Thyroid gland (tissue), 4 donors: ENCODE data around the gene TCERG1. TPM values are rescaled to one million over a fixed set of nuclear protein-coding genes. Genes with fewer than 3 reads are reported as not detected.

Experiments used
- DNase-seq, 2 donors: peaks; one replicate each; pipeline ENCODE4 v3.0.0-alpha.2; 2019
- H3K27ac ChIP-seq, 3 donors: fragments of 200-600 bp; sonication (generic); 1 replicate in 2 of 3; 2 replicates in 1 of 3; pipeline ENCODE4 v1.5.1; 2016 to 2019; ENCODE audit warnings: mild to moderate bottlenecking in 1 of 3, moderate library complexity in 1 of 3
- H3K27me3 ChIP-seq: fragments of 200-600 bp; sonication (generic); one replicate; pipeline ENCODE4 v1.5.1; 2019
- H3K36me3 ChIP-seq, 2 donors: fragments of 200-600 bp; sonication (generic); one replicate each; pipeline ENCODE4 v1.5.1; 2016 to 2019
- H3K4me1 ChIP-seq, 2 donors: fragments of 200-600 bp; sonication (generic); one replicate each; pipeline ENCODE4 v1.5.1; 2017 to 2019
- H3K4me3 ChIP-seq, 3 donors: fragments of 200-600 bp; sonication (generic); replicated peaks in 1 of 3; 1 replicate in 2 of 3; 2 replicates in 1 of 3; pipeline ENCODE4 v1.5.1; 2016; ENCODE audit warnings: mild to moderate bottlenecking in 1 of 3
- H3K9me3 ChIP-seq: fragments of 200-600 bp; sonication (generic); one replicate; pipeline ENCODE4 v1.5.1; 2017
- POLR2A ChIP-seq, 2 donors: fragments of 450-650 bp; IDR thresholded peaks; one replicate each; pipeline ENCODE4 v1.6.1; 2017; ENCODE audit warnings: antibody characterized with exemption in 2 of 2, mild to moderate bottlenecking in 2 of 2, moderate library complexity in 1 of 2
- WGBS, 2 donors: methylation state at CpG; one replicate each; pipeline ENCODE4 v1.1.5; 2017; 5-methylcytosine and 5-hydroxymethylcytosine counted together
- intact Hi-C: fragments of 100-400 bp; cut with DNase I; formaldehyde crosslinking; loops from one replicate; pipeline ENCODE4 v1.15.1; 2023
- total RNA-seq, 4 donors: library from RNA; depleted of rRNA; stranded (reverse); fragments of >200 nt; gene quantifications; one replicate each; pipeline ENCODE4 v1.2.3, GENCODE V29; 2016
- TF ChIP-seq, protein P1 (sequence below), 6 experiments: fragments of 200-600 bp in 3 of 6; fragments of 450-650 bp in 3 of 6; sonication (generic) in 3 of 6; IDR thresholded peaks; one replicate each; pipeline ENCODE4 v1.5.1; 2016 to 2019; ENCODE audit warnings: antibody characterized with exemption in 6 of 6, mild to moderate bottlenecking in 2 of 6, inconsistent platforms in 1 of 6, moderate library complexity in 1 of 6

The TCERG1 gene
- total RNA-seq, 4 donors from 2014 or later, result 50.0 to 106 (median 62.4) TPM

DNA sequence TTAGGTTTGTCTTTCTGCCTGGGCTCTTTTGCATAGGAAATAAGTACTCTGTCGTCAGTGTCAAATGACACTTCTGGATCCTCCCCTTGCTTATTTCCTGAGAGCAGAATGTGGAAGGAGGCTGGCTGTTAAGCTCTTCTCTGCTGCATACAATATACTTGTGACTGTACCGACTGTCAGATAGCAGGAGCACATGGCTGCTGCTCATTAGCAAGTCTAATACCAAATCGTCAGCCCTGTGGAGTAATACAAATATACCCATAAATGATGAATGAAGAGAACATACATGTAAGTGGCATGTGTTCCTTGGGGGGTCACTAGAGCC lies 69.0 kb downstream of the TCERG1 start, which contains the start of gene GPR151:
TSS of gene GPR151 (minus strand) at position 40 of the 325 bp plus-strand sequence. CDS start 77 bp downstream, outside the sequence.
- H3K36me3 ChIP-seq, result peaks cover under 1 to 2% of the 10 kb centered on the region in 2 donors
- no peak within 1 kb of the TSS for H3K27ac ChIP-seq
- H3K4me3 ChIP-seq, result no peak within 1 kb of the TSS
- no peaks in the 10 kb centered on the region for H3K9me3 ChIP-seq
- no peaks in the 10 kb centered on the region for H3K27me3 ChIP-seq
- H3K4me1 ChIP-seq, result no peaks in the 10 kb centered on the region
- no peak for DNase-seq
- TF ChIP-seq, protein P1, sequence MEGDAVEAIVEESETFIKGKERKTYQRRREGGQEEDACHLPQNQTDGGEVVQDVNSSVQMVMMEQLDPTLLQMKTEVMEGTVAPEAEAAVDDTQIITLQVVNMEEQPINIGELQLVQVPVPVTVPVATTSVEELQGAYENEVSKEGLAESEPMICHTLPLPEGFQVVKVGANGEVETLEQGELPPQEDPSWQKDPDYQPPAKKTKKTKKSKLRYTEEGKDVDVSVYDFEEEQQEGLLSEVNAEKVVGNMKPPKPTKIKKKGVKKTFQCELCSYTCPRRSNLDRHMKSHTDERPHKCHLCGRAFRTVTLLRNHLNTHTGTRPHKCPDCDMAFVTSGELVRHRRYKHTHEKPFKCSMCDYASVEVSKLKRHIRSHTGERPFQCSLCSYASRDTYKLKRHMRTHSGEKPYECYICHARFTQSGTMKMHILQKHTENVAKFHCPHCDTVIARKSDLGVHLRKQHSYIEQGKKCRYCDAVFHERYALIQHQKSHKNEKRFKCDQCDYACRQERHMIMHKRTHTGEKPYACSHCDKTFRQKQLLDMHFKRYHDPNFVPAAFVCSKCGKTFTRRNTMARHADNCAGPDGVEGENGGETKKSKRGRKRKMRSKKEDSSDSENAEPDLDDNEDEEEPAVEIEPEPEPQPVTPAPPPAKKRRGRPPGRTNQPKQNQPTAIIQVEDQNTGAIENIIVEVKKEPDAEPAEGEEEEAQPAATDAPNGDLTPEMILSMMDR (IDR thresholded peaks at IDR 0.05), result no peak
- TF ChIP-seq POLR2A (IDR thresholded peaks at IDR 0.05), result no peak
- 18 to 22% methylated on average over 3 of the region's 3 CpGs for WGBS, 2 donors
- intact Hi-C loops, result no loop called here

DNA sequence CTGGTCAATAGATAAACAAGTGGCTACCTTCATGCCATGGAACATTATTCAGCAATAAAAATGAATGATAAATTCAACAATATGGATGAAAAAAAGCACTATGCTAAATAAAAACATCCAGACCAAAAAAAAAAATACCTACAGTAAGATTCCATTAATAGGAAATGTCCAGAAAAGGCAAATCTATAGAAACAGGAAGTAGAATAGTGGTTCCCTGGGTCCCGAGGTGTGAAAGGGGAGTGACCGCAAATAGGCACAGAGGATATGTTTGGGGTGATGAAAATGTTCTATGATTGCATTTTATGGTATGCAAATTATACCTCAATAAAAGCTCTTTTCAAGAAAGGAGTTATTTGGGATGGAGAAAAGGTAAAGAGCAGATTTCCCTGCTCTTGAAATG lies 72.4 kb downstream of the TCERG1 start:
- intact Hi-C loops, result no loop called here
- Histone ChIP-seq H3K36me3 (no peaks in the 10 kb centered on the region), H3K4me1 (no peaks in the 10 kb centered on the region), H3K4me3 (no peak overlapping the region), H3K27me3 (no peaks in the 10 kb centered on the region), H3K27ac (no peak overlapping the region), H3K9me3 (no peaks in the 10 kb centered on the region)
- WGBS, 2 donors, result 78 to 82% methylated on average over 2 of the region's 2 CpGs
- DNase-seq, result no peak
- TF ChIP-seq POLR2A (IDR thresholded peaks at IDR 0.05), result no peak
- TF ChIP-seq, protein P1 (IDR thresholded peaks at IDR 0.05), result no peak

DNA sequence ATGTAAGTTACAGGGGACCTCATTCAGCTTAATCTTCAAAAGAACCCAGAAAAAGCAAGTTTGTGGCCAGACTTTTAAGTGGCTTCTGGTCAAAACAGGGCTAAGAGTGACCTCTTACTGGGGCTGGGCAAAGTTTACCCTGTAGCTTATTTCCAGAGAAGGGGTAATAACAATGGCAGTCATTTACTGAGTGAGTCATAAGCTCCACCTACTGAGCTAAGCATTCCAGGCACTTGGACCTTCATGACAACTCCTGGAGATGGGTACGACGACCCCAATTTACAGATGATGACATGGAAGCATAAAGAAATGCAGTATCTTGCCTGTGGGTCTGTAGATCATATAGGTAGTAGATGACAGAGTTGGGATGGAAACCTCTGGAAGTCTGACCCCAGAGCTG lies 73.6 kb downstream of the TCERG1 start:
- WGBS, 2 donors, result 77 to 78% methylated on average over 2 of the region's 2 CpGs
- H3K36me3 ChIP-seq, result no peaks in the 10 kb centered on the region
- no peaks in the 10 kb centered on the region for H3K4me1 ChIP-seq
- no peak overlapping the region for H3K4me3 ChIP-seq
- H3K27me3 ChIP-seq, result no peaks in the 10 kb centered on the region
- TF ChIP-seq POLR2A (IDR thresholded peaks at IDR 0.05), result no peak
- TF ChIP-seq, protein P1 (IDR thresholded peaks at IDR 0.05), result no peak
- no peak for DNase-seq
- no peak overlapping the region for H3K27ac ChIP-seq
- intact Hi-C loops, result no loop called here
- H3K9me3 ChIP-seq, result no peaks in the 10 kb centered on the region

DNA sequence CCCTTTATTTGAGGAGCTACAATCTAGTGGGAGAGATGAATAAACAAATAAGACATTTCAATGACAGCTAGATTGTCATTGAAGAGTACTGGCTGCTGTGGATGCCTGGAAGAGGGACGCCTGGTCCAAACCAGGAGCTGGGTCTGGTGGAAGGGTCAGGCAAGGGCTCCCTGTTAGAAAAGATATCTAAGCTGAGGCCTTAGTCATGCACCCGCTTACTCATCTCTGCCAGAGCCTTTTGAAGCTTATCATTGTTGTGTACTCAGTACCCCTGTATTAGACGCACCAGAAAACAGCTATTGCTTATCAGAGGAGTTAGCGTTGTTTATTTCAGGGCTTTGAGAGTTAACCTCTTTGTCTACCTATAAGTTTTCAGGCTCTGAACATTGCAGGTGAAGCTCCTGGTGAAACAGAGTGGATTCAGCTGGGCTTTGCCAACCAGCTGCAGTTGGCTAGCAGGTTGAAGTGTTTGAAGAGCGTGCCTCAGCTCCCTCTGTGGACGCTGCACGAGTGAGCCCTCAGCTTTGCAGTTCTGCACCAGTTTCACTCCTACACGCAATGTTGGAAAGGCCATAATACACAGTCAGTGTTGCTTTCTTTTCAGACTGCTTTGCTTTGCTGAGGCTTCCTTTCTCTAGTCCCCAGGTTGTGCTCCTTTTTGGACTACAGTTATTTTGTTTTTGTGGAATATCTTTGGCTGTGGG lies 74.4 kb downstream of the TCERG1 start:
- Histone ChIP-seq H3K4me3 (no peak overlapping the region), H3K4me1 (no peaks in the 10 kb centered on the region), H3K9me3 (no peaks in the 10 kb centered on the region), H3K27ac (no peak overlapping the region), H3K36me3 (no peaks in the 10 kb centered on the region), H3K27me3 (no peaks in the 10 kb centered on the region)
- TF ChIP-seq, protein P1 (IDR thresholded peaks at IDR 0.05), result no peak
- no peak for TF ChIP-seq POLR2A (IDR thresholded peaks at IDR 0.05)
- intact Hi-C loops, result no loop called here
- 52 to 58% methylated on average over 8 of the region's 8 CpGs for WGBS, 2 donors
- DNase-seq, result no peak

DNA sequence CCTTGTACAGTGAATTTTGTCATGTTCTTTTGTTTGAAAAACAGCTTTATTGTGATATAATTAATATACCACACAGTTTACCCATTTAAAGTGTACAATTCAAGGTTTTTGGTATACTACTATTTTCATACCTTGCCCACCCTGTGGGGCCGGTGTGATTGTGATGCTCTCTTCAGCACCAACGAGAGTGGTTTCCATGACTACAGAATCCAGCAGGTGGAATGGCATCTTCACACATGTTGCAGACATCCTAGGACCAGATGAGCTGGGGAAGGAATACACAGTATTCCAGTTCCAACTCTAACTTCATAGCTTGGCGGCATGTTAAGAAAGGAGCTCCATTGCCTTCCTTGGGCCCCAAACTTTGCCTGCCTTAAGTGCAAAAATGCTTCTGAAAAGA lies 76.6 kb downstream of the TCERG1 start:
- no peak overlapping the region for H3K27ac ChIP-seq
- no peaks in the 10 kb centered on the region for H3K9me3 ChIP-seq
- H3K4me1 ChIP-seq, result no peaks in the 10 kb centered on the region
- no peaks in the 10 kb centered on the region for H3K36me3 ChIP-seq
- WGBS, 2 donors, result 75 to 79% methylated on average over 3 of the region's 3 CpGs
- H3K27me3 ChIP-seq, result no peaks in the 10 kb centered on the region
- H3K4me3 ChIP-seq, result no peak overlapping the region
- intact Hi-C loops, result no loop called here
- no peak for DNase-seq
- no peak for TF ChIP-seq POLR2A (IDR thresholded peaks at IDR 0.05)
- TF ChIP-seq, protein P1 (IDR thresholded peaks at IDR 0.05), result no peak
